ENCODE measurements around the gene ATAD1.
"Not testable (repeated sequence)": the region's sequence is repeated elsewhere in the genome, so short reads cannot be mapped to it uniquely, and the experiment has no call there.

ATAD1 gene

GRCh38 chr10:87801813-87802435 lies 16.1 kb downstream of the ATAD1 start:
- not testable (repeated sequence) for H3K4me3 ChIP-seq (ENCODE audit: low read depth, low read length); H3K27me3 ChIP-seq (ENCODE audit: insufficient read depth, low read length); H2AFZ ChIP-seq (ENCODE audit: low read length, unreplicated experiment); H3K4me1 ChIP-seq (ENCODE audit: control insufficient read depth, insufficient read depth, low read length, unreplicated experiment); H3K27ac ChIP-seq (ENCODE audit: low read depth, low read length)
- Histone ChIP-seq H3K79me2 (ENCODE audit: control insufficient read depth, insufficient read depth, low read length, unreplicated experiment) (peaks cover 27% of the 10 kb centered on the region), H3K36me3 (ENCODE audit: insufficient read depth, low read length) (peaks cover 81% of the 10 kb centered on the region)

GRCh38 chr10:87799860-87800259 lies 18.2 kb downstream of the ATAD1 start:
- no peaks in the 10 kb centered on the region for H3K27me3 ChIP-seq (ENCODE audit: insufficient read depth, low read length)
- no peak overlapping the region for H3K27ac ChIP-seq (ENCODE audit: low read depth, low read length)
- H3K36me3 ChIP-seq (ENCODE audit: insufficient read depth, low read length), result peaks cover 64% of the 10 kb centered on the region
- H3K79me2 ChIP-seq (ENCODE audit: control insufficient read depth, insufficient read depth, low read length, unreplicated experiment), result peaks cover 17% of the 10 kb centered on the region
- no peaks in the 10 kb centered on the region for H3K4me1 ChIP-seq (ENCODE audit: control insufficient read depth, insufficient read depth, low read length, unreplicated experiment)
- no peak overlapping the region for H2AFZ ChIP-seq (ENCODE audit: low read length, unreplicated experiment)
- no peak overlapping the region for H3K4me3 ChIP-seq (ENCODE audit: low read depth, low read length)

- no peak overlapping the region for H3K4me3 ChIP-seq (ENCODE audit: low read depth, low read length)
- H2AFZ ChIP-seq (ENCODE audit: low read length, unreplicated experiment), result no peak overlapping the region
- H3K36me3 ChIP-seq (ENCODE audit: insufficient read depth, low read length), result peaks cover 49% of the 10 kb centered on the region
- H3K79me2 ChIP-seq (ENCODE audit: control insufficient read depth, insufficient read depth, low read length, unreplicated experiment), result peaks cover 19% of the 10 kb centered on the region
- no peaks in the 10 kb centered on the region for H3K4me1 ChIP-seq (ENCODE audit: control insufficient read depth, insufficient read depth, low read length, unreplicated experiment)
- no peaks in the 10 kb centered on the region for H3K27me3 ChIP-seq (ENCODE audit: insufficient read depth, low read length)
- no peak overlapping the region for H3K27ac ChIP-seq (ENCODE audit: low read depth, low read length)
Measured at GRCh38 chr10:87798082-87798481, 19.9 kb downstream of the ATAD1 start.

- Histone ChIP-seq H3K27ac (ENCODE audit: low read depth, low read length) (no peak overlapping the region), H3K4me3 (ENCODE audit: low read depth, low read length) (no peak overlapping the region), H2AFZ (ENCODE audit: low read length, unreplicated experiment) (no peak overlapping the region), H3K27me3 (ENCODE audit: insufficient read depth, low read length) (no peaks in the 10 kb centered on the region), H3K4me1 (ENCODE audit: control insufficient read depth, insufficient read depth, low read length, unreplicated experiment) (no peaks in the 10 kb centered on the region), H3K79me2 (ENCODE audit: control insufficient read depth, insufficient read depth, low read length, unreplicated experiment) (peaks cover 18% of the 10 kb centered on the region), H3K36me3 (ENCODE audit: insufficient read depth, low read length) (peaks cover 21% of the 10 kb centered on the region)
Measured at GRCh38 chr10:87794285-87794684, 23.7 kb downstream of the ATAD1 start.

- H2AFZ ChIP-seq (ENCODE audit: low read length, unreplicated experiment), result no peak overlapping the region
- H3K27ac ChIP-seq (ENCODE audit: low read depth, low read length), result no peak overlapping the region
- H3K27me3 ChIP-seq (ENCODE audit: insufficient read depth, low read length), result no peaks in the 10 kb centered on the region
- H3K36me3 ChIP-seq (ENCODE audit: insufficient read depth, low read length), result peaks cover 15% of the 10 kb centered on the region
- no peaks in the 10 kb centered on the region for H3K4me1 ChIP-seq (ENCODE audit: control insufficient read depth, insufficient read depth, low read length, unreplicated experiment)
- no peak overlapping the region for H3K4me3 ChIP-seq (ENCODE audit: low read depth, low read length)
- H3K79me2 ChIP-seq (ENCODE audit: control insufficient read depth, insufficient read depth, low read length, unreplicated experiment), result peaks cover 12% of the 10 kb centered on the region
Measured at GRCh38 chr10:87790185-87790584, 27.8 kb downstream of the ATAD1 start.

GRCh38 chr10:87786421-87786820 lies 31.6 kb downstream of the ATAD1 start:
- Histone ChIP-seq H3K27ac (ENCODE audit: low read depth, low read length) (no peak overlapping the region), H3K4me3 (ENCODE audit: low read depth, low read length) (no peak overlapping the region), H3K79me2 (ENCODE audit: control insufficient read depth, insufficient read depth, low read length, unreplicated experiment) (no peaks in the 10 kb centered on the region), H3K27me3 (ENCODE audit: insufficient read depth, low read length) (no peaks in the 10 kb centered on the region), H2AFZ (ENCODE audit: low read length, unreplicated experiment) (no peak overlapping the region), H3K36me3 (ENCODE audit: insufficient read depth, low read length) (peaks cover 25% of the 10 kb centered on the region), H3K4me1 (ENCODE audit: control insufficient read depth, insufficient read depth, low read length, unreplicated experiment) (no peaks in the 10 kb centered on the region)

GRCh38 chr10:87782721-87783120 lies 35.3 kb downstream of the ATAD1 start:
- Histone ChIP-seq H3K27ac (ENCODE audit: low read depth, low read length) (no peak overlapping the region), H3K4me1 (ENCODE audit: control insufficient read depth, insufficient read depth, low read length, unreplicated experiment) (no peaks in the 10 kb centered on the region), H3K27me3 (ENCODE audit: insufficient read depth, low read length) (no peaks in the 10 kb centered on the region), H3K36me3 (ENCODE audit: insufficient read depth, low read length) (peaks cover 23% of the 10 kb centered on the region), H2AFZ (ENCODE audit: low read length, unreplicated experiment) (no peak overlapping the region), H3K79me2 (ENCODE audit: control insufficient read depth, insufficient read depth, low read length, unreplicated experiment) (no peaks in the 10 kb centered on the region), H3K4me3 (ENCODE audit: low read depth, low read length) (no peak overlapping the region)

GRCh38 chr10:87781545-87781944 lies 36.5 kb downstream of the ATAD1 start:
- Histone ChIP-seq H2AFZ (ENCODE audit: low read length, unreplicated experiment) (no peak overlapping the region), H3K4me1 (ENCODE audit: control insufficient read depth, insufficient read depth, low read length, unreplicated experiment) (peaks cover 6% of the 10 kb centered on the region), H3K4me3 (ENCODE audit: low read depth, low read length) (no peak overlapping the region), H3K27ac (ENCODE audit: low read depth, low read length) (no peak overlapping the region), H3K79me2 (ENCODE audit: control insufficient read depth, insufficient read depth, low read length, unreplicated experiment) (no peaks in the 10 kb centered on the region), H3K27me3 (ENCODE audit: insufficient read depth, low read length) (no peaks in the 10 kb centered on the region), H3K36me3 (ENCODE audit: insufficient read depth, low read length) (peaks cover 23% of the 10 kb centered on the region)

- H3K4me1 ChIP-seq (ENCODE audit: control insufficient read depth, insufficient read depth, low read length, unreplicated experiment), result peaks cover 17% of the 10 kb centered on the region
- H3K36me3 ChIP-seq (ENCODE audit: insufficient read depth, low read length), result peaks cover 7% of the 10 kb centered on the region
- no peaks in the 10 kb centered on the region for H3K79me2 ChIP-seq (ENCODE audit: control insufficient read depth, insufficient read depth, low read length, unreplicated experiment)
- H3K27ac ChIP-seq (ENCODE audit: low read depth, low read length), result peak overlapping the region; percentile 71
- no peak overlapping the region for H2AFZ ChIP-seq (ENCODE audit: low read length, unreplicated experiment)
- peak overlapping the region; percentile 39; the same call in 1 of the 2 replicates for H3K4me3 ChIP-seq (ENCODE audit: low read depth, low read length)
- H3K27me3 ChIP-seq (ENCODE audit: insufficient read depth, low read length), result no peaks in the 10 kb centered on the region
Measured at GRCh38 chr10:87776328-87776727, 41.7 kb downstream of the ATAD1 start.

- H3K79me2 ChIP-seq (ENCODE audit: control insufficient read depth, insufficient read depth, low read length, unreplicated experiment), result no peaks in the 10 kb centered on the region
- H3K4me1 ChIP-seq (ENCODE audit: control insufficient read depth, insufficient read depth, low read length, unreplicated experiment), result peaks cover 17% of the 10 kb centered on the region
- H3K36me3 ChIP-seq (ENCODE audit: insufficient read depth, low read length), result peaks cover 9% of the 10 kb centered on the region; the same call in 1 of the 2 replicates
- H3K27ac ChIP-seq (ENCODE audit: low read depth, low read length), result peak overlapping the region; percentile 71
- peak overlapping the region; percentile 39 for H3K4me3 ChIP-seq (ENCODE audit: low read depth, low read length)
- no peaks in the 10 kb centered on the region for H3K27me3 ChIP-seq (ENCODE audit: insufficient read depth, low read length)
- no peak overlapping the region for H2AFZ ChIP-seq (ENCODE audit: low read length, unreplicated experiment)
Measured at GRCh38 chr10:87775766-87776165, 42.3 kb downstream of the ATAD1 start.

GRCh38 chr10:87771871-87772500 lies 46.0 kb downstream of the ATAD1 start:
- H3K27me3 ChIP-seq (ENCODE audit: insufficient read depth, low read length), result no peaks in the 10 kb centered on the region
- H3K4me3 ChIP-seq (ENCODE audit: low read depth, low read length), result no peak overlapping the region
- peaks cover 20% of the 10 kb centered on the region for H3K4me1 ChIP-seq (ENCODE audit: control insufficient read depth, insufficient read depth, low read length, unreplicated experiment)
- no peaks in the 10 kb centered on the region for H3K79me2 ChIP-seq (ENCODE audit: control insufficient read depth, insufficient read depth, low read length, unreplicated experiment)
- H3K36me3 ChIP-seq (ENCODE audit: insufficient read depth, low read length), result peaks cover 24% of the 10 kb centered on the region
- no peak overlapping the region for H3K27ac ChIP-seq (ENCODE audit: low read depth, low read length)
- H2AFZ ChIP-seq (ENCODE audit: low read length, unreplicated experiment), result no peak overlapping the region

Measured in ACC112 (cell line).